Subcutaneous adipose tissue (tissue), 4 donors: ENCODE data around the gene OSBPL10. TPM values are rescaled to one million over a fixed set of nuclear protein-coding genes. Genes with fewer than 3 reads are reported as not detected.

ENCODE experiments used
- total RNA-seq, 4 donors: library from RNA; depleted of rRNA; stranded (reverse); fragments of >200 nt; gene quantifications; one replicate each; pipeline ENCODE4 v1.1.0, GENCODE V29; 2016
- TF ChIP-seq, protein P1 (sequence below): fragments of 450-650 bp; IDR thresholded peaks from one replicate; pipeline ENCODE4 v1.5.1; 2016; ENCODE audit warnings: low read depth, mild to moderate bottlenecking, control low read depth, antibody characterized with exemption, moderate library complexity

OSBPL10 gene
- total RNA-seq, 4 donors from 2014 or later = 7.3 to 72.7 (median 26.0) TPM

DNA sequence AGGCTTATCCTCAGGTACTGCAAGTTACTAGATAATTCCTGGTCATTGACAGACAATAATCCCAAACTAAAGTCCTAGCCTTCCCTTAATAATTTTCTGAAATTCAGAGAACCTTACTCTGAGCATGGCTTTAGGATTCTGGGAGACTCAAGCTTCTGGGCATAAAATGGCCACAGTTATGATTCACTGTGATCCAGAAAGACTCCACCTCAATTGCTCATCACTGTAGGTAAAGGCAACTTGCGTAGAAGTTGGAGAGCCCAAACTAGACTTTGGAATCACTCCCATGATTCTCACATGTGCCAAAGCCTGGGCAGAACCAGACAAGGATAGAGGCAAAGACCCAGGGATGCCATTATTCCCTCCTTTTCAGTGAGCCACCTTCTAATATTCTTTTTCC is 195.3 kb downstream of the OSBPL10 start:
- TF ChIP-seq, protein P1, sequence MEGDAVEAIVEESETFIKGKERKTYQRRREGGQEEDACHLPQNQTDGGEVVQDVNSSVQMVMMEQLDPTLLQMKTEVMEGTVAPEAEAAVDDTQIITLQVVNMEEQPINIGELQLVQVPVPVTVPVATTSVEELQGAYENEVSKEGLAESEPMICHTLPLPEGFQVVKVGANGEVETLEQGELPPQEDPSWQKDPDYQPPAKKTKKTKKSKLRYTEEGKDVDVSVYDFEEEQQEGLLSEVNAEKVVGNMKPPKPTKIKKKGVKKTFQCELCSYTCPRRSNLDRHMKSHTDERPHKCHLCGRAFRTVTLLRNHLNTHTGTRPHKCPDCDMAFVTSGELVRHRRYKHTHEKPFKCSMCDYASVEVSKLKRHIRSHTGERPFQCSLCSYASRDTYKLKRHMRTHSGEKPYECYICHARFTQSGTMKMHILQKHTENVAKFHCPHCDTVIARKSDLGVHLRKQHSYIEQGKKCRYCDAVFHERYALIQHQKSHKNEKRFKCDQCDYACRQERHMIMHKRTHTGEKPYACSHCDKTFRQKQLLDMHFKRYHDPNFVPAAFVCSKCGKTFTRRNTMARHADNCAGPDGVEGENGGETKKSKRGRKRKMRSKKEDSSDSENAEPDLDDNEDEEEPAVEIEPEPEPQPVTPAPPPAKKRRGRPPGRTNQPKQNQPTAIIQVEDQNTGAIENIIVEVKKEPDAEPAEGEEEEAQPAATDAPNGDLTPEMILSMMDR = no peak

DNA sequence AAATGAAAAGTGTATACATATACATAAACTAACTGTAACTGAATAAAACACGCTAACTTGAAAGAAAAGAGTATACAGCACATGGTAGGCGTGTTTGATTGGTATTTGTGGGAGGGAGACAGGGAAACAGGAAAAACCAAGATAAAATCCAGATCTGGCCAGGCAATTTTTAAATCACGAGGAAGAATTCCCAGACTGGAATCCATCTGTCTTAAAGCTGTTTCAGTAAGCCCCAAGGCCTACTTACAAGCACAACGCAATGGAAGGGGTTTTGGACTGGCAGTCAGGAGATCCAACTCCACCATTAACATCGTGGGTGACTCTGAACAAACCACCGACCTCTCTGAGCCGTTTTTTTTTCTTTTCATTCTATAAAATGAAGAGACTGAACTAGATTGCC is 195.8 kb downstream of the OSBPL10 start:
- TF ChIP-seq, protein P1 = no peak

DNA sequence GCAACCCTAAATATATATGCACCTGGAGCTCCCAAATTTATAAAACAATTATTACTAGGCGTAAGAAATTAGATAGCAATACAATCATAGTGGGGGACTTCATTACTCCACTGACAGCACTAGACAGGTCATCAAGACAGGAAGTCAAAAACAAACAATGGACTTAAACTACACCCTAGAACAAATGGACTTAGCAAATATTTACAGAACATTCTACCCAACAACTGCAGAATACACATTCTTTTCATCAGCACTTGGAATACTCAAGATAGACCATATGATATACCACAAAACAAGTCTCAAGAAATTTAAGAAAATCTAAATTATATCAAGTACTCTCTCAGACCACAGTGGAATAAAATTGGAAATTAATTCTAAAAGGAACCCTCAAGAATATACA is 201.5 kb downstream of the OSBPL10 start:
- TF ChIP-seq, protein P1 = no peak

DNA sequence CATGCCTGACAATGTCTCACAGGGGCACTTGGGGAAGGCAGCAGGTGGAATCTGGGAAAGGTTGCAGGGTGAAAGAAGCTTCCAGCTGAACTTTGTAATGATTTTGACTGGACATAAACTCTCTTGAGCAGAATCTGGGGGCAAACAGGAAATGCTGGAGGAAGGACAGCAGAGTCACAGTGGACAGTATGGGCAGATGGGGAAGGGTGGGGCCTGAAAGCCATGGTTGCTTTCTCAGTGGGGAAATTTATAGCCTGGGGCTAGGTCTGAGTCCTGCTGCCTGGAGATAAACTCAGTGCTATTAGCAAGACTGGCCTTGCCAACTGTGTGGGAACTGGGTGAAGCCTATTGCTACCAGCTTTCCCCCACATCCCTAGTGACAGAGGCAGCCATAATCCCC is 203.2 kb downstream of the OSBPL10 start:
- TF ChIP-seq, protein P1 = no peak

DNA sequence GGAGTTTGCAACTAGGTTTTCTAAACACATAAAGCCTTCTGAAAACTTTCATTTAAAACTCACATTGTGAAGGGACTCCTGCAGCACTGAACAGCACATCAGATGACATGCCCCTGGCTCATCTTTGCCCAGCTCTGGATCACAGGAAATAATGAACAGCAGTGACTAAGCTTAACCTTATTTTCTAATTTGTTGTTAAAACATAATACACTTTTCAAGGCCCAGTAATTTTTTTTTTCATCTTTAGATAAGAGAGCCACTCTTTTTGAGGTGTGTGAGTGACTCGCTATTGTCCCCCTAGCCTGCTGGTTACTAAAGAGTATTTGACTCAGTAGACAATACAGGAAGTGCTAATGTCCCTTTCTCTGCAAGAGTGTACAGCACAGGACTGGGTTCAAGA is 204.0 kb downstream of the OSBPL10 start:
- TF ChIP-seq, protein P1 = no peak

DNA sequence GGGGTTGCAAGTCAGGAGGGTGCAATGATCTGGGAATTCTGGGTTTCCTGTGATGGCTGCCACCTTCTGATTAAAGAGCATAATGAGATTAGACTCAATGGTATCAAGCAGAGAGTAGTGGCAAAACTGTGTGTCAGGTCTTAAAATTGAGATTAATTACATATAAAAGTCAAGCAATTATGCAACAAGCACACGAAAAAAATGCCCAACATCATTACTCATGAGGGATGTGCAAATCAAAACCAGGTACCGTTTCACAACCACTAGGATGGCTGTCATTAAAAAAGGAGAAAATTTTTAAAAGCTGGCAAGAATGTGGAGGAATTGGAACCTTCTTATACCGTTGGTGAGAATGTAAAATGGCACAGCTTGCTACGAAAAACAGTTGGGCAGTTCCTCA is 205.0 kb downstream of the OSBPL10 start:
- TF ChIP-seq, protein P1 = no peak

DNA sequence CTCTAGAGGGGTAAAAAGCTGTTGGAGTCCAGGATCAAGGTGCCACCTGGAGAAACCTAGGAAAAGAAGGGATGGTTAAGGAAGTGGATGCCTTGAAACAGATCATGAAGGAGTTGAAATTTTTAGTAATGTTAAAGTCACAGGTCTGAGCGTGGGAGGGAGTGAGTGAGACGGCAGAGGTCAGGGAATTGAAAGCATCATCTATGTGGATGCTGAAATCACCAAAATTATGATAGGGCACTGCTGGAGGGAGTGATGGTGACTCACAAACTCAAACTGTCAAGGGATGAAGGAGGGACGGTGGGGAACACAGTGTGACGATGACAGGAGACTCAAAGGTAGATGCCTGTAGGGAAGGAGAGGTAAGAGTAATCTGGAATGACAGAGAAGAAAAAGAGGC is 205.7 kb downstream of the OSBPL10 start:
- TF ChIP-seq, protein P1 = no peak
